ENCODE data around the gene PNRC1.

The PNRC1 gene

GRCh38 chr6:89117211-89118108 lies 36.9 kb downstream of the PNRC1 start, which contains the start of gene SRSF12:
Gene SRSF12, minus strand, starts transcription at chr6:89118071. Its CDS starts 184 bp downstream, at chr6:89117887.
- Histone ChIP-seq H3K27ac (ENCODE audit: low read length) (no peak within 1 kb of the TSS), H3K4me1 (ENCODE audit: low read length) (no peaks in the 10 kb centered on the region), H3K4me3 (ENCODE audit: low read length) (peak within 1 kb of the TSS; percentile 88), H3K4me2 (ENCODE audit: low read length) (peak within 1 kb of the TSS; percentile 83), H3K9me3 (ENCODE audit: insufficient read depth, low read length) (no peaks in the 10 kb centered on the region), H4K20me1 (ENCODE audit: insufficient read depth, low read length) (no peaks in the 10 kb centered on the region), H3K36me3 (replicated peaks; ENCODE audit: low read depth, low read length) (no peaks in the 10 kb centered on the region), H3K79me2 (ENCODE audit: low read length) (no peaks in the 10 kb centered on the region), H3K9ac (ENCODE audit: low read length) (peak within 1 kb of the TSS; percentile 55), H3K27me3 (ENCODE audit: low read depth, low read length) (no peaks in the 10 kb centered on the region; the same call in 1 of the 2 replicates), H2AFZ (ENCODE audit: low read depth, low read length) (peak within 1 kb of the TSS; percentile 93)
- TF ChIP-seq CTCF (IDR thresholded peaks at IDR 0.05; ENCODE audit: low read depth, low read length) (no peak), EZH2phosphoT487 (IDR thresholded peaks at IDR 0.05; ENCODE audit: low read depth) (no peak)

DNA sequence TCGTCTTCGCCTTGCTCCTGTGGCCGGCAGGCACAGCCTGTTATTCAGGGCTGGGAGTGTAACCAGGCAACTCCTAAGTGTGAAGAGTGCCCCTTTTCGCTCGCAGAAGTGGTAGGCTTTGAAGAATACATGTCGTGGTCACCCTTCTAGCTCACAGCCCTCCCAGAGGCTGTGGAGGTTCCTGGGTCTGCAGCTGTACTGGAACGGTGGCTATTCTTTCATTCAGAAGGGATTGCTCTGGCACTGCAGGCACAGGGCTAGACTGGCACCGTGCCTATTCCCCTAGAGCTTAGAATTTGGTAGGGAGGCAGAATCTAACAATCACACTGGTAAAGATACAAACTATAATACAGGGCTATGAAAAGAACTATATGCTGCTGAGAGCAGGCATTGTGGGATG lies 38.4 kb downstream of the PNRC1 start:
- no peak overlapping the region for H3K27ac ChIP-seq (ENCODE audit: low read length)
- H3K9me3 ChIP-seq (ENCODE audit: insufficient read depth, low read length): no peaks in the 10 kb centered on the region
- no peaks in the 10 kb centered on the region for H4K20me1 ChIP-seq (ENCODE audit: insufficient read depth, low read length)
- no peak for TF ChIP-seq CTCF (IDR thresholded peaks at IDR 0.05; ENCODE audit: low read depth, low read length)
- TF ChIP-seq EZH2phosphoT487 (IDR thresholded peaks at IDR 0.05; ENCODE audit: low read depth): no peak
- no peak overlapping the region for H3K4me3 ChIP-seq (ENCODE audit: low read length)
- no peaks in the 10 kb centered on the region for H3K4me1 ChIP-seq (ENCODE audit: low read length)
- no peak overlapping the region for H3K4me2 ChIP-seq (ENCODE audit: low read length)
- H3K36me3 ChIP-seq (replicated peaks; ENCODE audit: low read depth, low read length): no peaks in the 10 kb centered on the region
- no peak overlapping the region for H2AFZ ChIP-seq (ENCODE audit: low read depth, low read length)
- no peak overlapping the region for H3K9ac ChIP-seq (ENCODE audit: low read length)
- H3K27me3 ChIP-seq (ENCODE audit: low read depth, low read length): no peaks in the 10 kb centered on the region; the same call in 1 of the 2 replicates
- no peaks in the 10 kb centered on the region for H3K79me2 ChIP-seq (ENCODE audit: low read length)

DNA sequence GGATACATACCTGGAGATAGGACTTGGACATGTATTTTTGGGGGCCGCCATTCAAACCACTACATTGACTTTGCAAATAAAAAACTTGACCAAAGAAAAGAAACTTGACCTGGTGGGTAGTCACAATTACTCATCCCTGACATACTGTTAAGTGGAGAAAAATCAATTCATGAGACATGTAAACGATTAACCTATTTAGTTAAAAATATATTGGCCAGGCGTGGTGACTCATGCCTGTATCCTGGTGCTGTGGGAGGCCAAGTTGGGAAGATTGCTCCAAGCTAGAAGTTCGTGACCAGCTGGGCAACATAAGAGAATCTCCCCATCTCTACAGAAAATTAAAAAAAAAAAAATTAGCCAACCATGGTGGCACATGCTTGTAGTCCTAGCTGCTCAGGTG lies 39.8 kb downstream of the PNRC1 start:
- no peak overlapping the region for H3K4me2 ChIP-seq (ENCODE audit: low read length)
- no peak overlapping the region for H2AFZ ChIP-seq (ENCODE audit: low read depth, low read length)
- H3K27ac ChIP-seq (ENCODE audit: low read length): no peak overlapping the region
- no peaks in the 10 kb centered on the region for H4K20me1 ChIP-seq (ENCODE audit: insufficient read depth, low read length)
- H3K27me3 ChIP-seq (ENCODE audit: low read depth, low read length): no peaks in the 10 kb centered on the region; the same call in 1 of the 2 replicates
- no peaks in the 10 kb centered on the region for H3K36me3 ChIP-seq (replicated peaks; ENCODE audit: low read depth, low read length)
- no peaks in the 10 kb centered on the region for H3K79me2 ChIP-seq (ENCODE audit: low read length)
- H3K4me1 ChIP-seq (ENCODE audit: low read length): no peaks in the 10 kb centered on the region
- H3K4me3 ChIP-seq (ENCODE audit: low read length): no peak overlapping the region
- no peaks in the 10 kb centered on the region for H3K9me3 ChIP-seq (ENCODE audit: insufficient read depth, low read length)
- TF ChIP-seq EZH2phosphoT487 (IDR thresholded peaks at IDR 0.05; ENCODE audit: low read depth) (no peak), CTCF (IDR thresholded peaks at IDR 0.05; ENCODE audit: low read depth, low read length) (no peak)
- no peak overlapping the region for H3K9ac ChIP-seq (ENCODE audit: low read length)

- Histone ChIP-seq H4K20me1 (ENCODE audit: insufficient read depth, low read length) (no peaks in the 10 kb centered on the region), H3K27ac (ENCODE audit: low read length) (no peak overlapping the region), H3K27me3 (ENCODE audit: low read depth, low read length) (no peaks in the 10 kb centered on the region; the same call in 1 of the 2 replicates), H3K36me3 (replicated peaks; ENCODE audit: low read depth, low read length) (no peaks in the 10 kb centered on the region), H2AFZ (ENCODE audit: low read depth, low read length) (no peak overlapping the region), H3K79me2 (ENCODE audit: low read length) (no peaks in the 10 kb centered on the region), H3K9me3 (ENCODE audit: insufficient read depth, low read length) (no peaks in the 10 kb centered on the region), H3K4me3 (ENCODE audit: low read length) (no peak overlapping the region), H3K4me2 (ENCODE audit: low read length) (no peak overlapping the region), H3K4me1 (ENCODE audit: low read length) (no peaks in the 10 kb centered on the region), H3K9ac (ENCODE audit: low read length) (no peak overlapping the region)
- no peak for TF ChIP-seq EZH2phosphoT487 (IDR thresholded peaks at IDR 0.05; ENCODE audit: low read depth)
Observed at GRCh38 chr6:89121934-89122333, 41.4 kb downstream of the PNRC1 start.

All from OCI-LY3 (cell line).